HG02852 (cell line): ENCODE data around the gene PSD4.

Source experiments
- ATAC-seq: cut with Tn5 transposase; IDR thresholded peaks from one replicate; pipeline ENCODE4 v1.9.1; 2021; ENCODE audit warnings: mild to moderate bottlenecking, moderate library complexity; ENCODE audit not compliant: unreplicated experiment

PSD4 gene

DNA sequence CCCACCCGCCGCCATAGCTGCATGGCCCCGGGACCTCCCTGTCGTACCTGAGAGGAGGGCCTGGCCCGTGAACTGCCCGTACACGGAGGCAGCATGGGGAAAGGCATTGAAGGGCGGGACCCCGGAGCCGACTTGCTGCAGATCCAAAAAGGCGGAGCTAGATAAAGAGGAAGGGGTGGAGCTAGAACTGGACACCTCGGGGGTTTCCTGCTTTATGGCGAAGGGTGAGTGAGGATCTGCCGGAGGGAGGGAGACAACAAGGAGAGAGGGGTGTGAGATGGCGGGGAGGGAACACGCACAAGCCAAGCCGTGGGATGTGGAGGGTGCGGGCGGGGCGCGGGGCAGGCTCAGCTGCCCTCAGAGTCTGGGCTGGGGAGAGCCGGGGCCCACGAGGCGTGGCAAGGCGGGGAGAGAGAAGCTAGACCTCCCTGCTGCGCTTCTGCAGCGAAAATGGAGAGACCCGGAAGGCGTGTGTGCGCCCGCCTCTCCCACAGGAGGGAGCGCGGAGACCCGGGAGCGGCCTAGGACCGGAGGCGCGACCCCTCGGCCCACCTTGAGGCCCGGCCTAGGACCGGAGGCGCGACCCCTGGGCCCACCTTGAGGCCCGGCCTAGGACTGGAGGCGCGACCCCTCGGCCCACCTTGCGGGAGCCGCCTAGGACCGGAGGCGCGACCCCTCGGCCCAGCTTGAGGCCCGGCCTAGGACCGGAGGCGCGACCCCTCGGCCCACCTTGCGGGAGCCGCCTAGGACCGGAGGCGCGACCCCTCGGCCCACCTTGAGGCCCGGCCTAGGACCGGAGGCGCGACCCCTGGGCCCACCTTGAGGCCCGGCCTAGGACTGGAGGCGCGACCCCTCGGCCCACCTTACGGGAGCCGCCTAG is 61.8 kb downstream of the PSD4 start:
- ATAC-seq: peak; percentile 83

DNA sequence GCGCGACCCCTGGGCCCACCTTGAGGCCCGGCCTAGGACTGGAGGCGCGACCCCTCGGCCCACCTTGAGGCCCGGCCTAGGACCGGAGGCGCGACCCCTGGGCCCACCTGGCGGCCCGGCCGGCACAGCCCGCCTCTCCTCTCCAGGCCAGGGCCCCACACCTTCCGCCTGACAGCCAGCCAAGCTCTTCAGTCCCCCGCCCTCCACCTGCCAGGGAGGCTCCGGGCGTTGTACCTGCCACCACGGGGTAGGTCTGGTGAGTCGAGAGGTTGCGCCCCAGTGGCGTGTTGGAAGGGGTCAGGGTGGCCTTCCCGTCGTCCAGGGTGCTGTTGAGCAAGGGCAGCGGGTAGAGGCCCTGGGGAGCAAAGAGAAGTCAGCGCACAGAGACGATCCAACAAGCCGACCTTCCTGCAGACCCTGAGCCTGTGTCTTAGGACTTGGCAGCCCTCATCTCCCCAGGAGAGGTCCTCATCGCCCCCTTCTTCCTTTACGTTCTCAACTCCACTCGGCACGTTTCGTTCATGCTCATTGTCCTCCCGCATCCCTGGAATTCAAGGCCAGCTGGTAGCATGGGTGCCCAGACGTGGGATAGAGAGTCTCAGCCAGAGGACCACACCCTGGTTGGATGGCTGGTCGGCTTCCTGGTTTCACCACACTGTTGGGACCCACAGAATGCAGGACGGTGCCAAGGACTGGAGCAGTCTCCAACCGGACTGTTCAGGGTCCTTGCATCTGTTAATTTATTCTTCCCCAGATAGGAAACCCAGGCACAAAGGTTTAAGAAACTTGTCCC is 62.8 kb downstream of the PSD4 start:
- ATAC-seq: no peak

GRCh38 chr2:113237604-113238160 is 63.9 kb downstream of the PSD4 start:
- ATAC-seq: no peak

DNA sequence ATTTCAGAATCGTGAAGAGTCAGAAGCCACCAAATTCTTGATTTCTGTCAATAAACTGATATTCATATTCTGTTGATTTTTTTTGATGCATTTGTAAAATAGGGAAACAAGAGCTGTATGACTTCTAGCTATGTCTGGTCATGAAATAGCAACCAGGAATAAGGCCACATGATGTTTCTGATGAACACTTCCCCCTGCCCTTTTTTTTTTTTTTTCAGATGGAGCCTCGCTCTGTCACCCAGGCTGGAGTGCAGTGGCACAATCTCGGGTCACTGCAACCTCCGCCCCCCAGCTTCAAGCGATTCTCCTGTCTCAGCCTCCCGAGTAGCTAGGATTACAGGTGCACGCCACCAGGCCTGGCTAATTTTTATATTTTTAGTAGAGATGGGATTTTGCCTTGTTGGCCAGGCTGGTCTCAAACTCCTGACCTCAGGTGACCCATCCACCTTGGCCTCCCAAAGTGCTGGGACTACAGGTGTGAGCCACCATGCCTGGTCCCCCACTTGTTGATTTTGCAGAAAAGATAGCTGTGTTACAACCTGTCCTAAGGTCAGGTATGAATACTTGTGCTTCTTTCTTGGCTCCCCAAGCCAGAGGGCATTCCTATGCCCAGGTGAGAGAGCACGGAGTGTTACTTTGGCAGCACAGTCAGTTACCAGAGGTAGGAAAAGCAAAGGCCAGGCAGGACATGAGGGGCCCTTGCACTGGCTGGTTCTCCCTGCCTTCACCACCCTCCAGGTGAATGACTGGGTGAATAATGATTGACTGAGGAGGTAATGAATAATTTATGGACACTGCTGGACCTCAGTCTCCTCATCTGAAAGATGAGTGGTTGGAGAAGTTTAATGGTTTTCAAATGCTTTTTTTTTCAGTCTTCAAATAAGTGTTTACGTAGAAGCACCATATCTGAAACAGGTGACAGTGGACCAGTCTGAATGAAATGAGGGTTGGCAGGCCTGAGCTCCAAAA is 65.4 kb downstream of the PSD4 start:
- ATAC-seq: no peak

DNA sequence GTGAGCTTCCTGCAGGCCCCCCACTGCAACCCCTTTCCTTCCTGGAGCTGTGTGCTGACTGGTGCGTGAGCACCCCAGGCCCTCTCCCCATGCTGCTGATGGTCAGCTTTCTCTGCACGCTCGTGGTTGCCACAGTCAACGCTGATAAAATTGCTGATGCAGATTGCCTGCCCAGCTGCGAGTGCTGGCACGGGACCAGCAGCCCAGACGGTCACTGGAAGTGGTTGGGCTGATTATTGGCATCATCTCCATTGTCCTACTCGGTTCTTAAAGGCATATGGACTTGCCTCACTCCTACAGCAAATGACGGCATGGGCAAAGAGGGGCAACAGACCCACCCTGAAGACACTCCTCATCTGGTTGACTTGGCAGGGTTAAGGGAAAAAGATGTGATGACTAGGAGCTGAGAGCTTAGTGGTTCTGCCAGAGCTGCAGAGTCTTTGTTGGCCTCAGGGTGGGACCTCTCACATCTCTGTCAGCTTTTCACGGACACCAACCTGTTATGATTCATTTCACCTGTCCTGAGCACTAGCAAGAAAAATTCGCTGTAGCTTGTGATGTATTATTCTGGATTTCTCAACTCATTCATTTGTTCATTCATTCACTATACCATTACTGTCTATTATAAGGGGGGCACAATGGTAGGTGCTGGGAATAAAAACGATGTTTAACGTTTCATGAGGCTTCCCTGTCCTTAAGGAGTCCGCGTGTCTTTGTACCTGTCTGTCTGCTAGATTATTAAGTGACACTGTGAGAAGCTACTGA is 66.6 kb downstream of the PSD4 start:
- no peak for ATAC-seq

GRCh38 chr2:113240915-113241911 is 67.4 kb downstream of the PSD4 start:
- ATAC-seq: no peak

GRCh38 chr2:113242327-113242726 is 68.6 kb downstream of the PSD4 start:
- ATAC-seq: no peak

GRCh38 chr2:113245276-113245711 is 71.5 kb downstream of the PSD4 start:
- no peak for ATAC-seq

DNA sequence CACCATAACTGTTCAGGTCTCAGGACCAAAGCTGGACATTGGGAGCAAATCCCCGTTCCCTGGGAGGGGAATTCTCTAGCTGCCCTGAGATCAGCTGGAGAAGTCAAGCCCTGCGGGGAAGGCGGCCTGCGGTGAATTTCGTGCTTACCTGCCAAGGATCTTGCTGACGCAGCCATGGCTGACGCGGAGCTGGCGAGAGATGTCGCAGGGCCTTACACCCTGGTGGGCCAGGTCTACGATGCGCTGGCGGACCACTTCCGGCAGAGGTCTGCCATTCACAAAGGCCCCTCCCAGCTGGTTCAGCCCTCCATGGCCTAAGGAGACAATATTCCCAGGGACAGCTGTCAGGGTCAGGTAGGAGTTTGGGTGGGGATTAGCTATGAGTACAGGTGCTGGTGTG is 72.8 kb downstream of the PSD4 start:
- no peak for ATAC-seq

GRCh38 chr2:113248997-113249770 is 75.4 kb downstream of the PSD4 start:
- peak; percentile 67 for ATAC-seq

DNA sequence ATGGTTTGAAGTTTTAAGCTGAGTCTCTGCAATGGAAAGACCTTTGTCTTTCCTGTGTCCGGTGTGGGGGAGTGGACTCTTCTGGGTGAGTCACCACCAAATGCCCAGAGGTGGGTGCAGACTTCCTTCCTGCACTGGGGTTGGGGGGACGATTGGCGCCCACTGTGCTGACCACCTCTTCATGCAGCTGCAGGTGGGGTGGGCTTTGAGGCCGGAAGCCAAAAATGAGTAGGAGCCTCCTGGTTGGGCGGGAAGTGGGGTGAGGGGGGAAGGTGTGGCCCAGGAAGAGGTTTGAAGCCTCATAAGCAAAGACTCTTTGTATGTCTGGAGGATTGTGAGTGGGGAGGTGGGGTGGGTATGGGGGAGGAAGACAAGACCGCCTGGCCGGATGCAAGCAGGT is 77.3 kb downstream of the PSD4 start:
- ATAC-seq: no peak

DNA sequence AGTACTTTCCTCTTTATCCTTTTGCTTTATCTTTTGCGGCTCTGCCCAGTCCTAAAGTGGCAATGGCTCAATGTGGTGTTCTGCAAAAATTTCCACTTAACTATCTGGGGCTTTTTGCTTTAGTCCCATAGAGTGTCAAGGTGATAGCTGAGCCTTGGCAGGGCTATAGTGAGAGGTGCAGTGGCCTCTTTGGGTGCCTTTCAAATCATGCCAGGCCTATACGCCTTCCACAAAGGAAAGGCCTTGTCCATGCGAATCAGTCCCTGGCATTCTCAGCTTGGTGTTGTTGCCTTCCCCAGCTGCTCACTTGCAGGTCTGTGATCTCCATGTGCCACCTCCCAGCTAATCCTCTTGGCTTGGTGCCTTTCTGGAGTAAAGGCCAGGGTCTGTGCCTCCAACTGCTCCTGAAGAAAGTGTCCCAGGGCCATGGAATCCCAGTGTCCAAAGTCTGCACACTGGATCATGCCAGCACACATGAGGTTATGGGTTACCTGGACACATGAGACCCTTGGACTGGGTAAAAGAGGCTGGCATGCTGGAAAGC is 78.3 kb downstream of the PSD4 start:
- ATAC-seq: no peak

DNA sequence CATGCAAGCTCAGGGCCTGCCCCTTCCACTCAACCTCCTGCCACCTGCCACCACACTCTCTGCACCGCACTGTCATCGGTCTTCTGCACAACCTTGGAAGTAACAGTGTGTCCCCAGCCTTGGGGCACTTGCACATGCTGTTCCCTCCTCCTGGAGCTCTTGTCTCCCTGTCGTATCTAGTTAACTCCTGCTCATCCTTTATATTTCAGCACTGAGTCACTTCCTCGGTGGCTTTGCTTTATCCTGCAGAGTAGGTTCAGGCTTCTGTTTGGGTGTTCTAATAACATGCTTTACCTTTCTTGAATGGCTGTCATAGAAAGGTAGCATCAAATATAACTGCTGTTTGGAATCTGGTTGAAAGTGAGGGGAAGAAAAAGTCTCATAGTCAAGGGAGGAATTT is 79.7 kb downstream of the PSD4 start:
- ATAC-seq: no peak

DNA sequence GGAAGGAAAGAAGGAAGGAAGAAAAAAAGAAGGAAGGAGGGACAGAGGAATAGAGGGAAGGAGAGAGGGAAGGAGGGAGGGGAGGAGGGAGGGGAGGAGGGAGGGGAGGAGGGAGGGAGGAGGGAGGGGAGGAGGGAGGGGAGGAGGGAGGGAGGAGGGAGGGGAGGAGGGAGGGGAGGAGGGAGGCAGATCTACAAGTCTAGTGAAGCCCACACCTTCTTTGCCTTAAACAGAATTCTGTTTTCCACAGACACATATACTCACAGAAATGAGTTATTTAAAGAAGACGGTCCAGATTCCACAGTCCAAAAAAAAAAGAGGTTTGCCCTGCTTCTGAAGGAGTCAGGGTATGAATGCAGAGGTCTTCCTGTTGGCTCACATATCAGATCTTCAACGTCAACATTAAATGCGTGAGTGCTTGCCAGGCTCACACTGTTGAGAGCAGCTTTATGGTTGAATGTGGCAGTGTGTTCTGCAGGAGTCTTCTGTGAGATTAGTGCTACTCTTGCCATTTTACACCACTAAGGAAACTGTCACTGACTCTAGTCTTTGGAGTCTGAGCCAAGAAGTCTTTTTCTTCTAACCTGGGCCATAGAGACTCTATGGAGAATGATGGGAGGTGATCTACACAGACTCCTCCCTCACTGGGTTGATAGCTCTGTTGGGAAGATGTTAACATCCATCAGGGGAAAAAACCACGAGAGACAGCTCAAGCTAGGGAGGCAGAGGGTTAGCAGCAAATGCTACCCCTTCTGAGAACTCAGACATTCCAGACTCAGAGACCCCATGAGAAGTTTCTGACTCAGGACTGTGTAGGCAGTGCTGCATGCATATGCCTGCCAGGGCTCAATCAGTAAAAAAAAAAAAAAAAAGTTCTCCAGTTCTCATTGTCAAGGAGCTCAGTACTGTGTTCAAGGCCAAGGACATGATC is 81.6 kb downstream of the PSD4 start:
- no peak for ATAC-seq

GRCh38 chr2:113257516-113258264 is 83.9 kb downstream of the PSD4 start:
- ATAC-seq: no peak
